Cardiac muscle cell (in vitro differentiated cells and primary cell): ENCODE measurements around the gene FAM20C. TPM values are rescaled to one million over a fixed set of nuclear protein-coding genes. Genes with fewer than 3 reads are reported as not detected.

ENCODE experiments used
- DNase-seq, 2 donors: peaks; one replicate each; pipeline versions ENCODE4 v3.0.0 to v3.0.0-alpha.2; 2010 to 2017; ENCODE audit warnings: low read depth in 1 of 2, low spot score in 1 of 2
- H3K27ac ChIP-seq: fragments of 200-600 bp; sonication (generic); 2 replicates; pipeline ENCODE4 v1.5.1; 2016
- H3K27me3 ChIP-seq: fragments of 200-600 bp; sonication (generic); 2 replicates; pipeline ENCODE4 v1.6.0; 2016; ENCODE audit warnings: control low read depth
- H3K36me3 ChIP-seq: fragments of 200-600 bp; sonication (generic); 2 replicates; pipeline ENCODE4 v1.5.1; 2016; ENCODE audit warnings: control low read depth
- H3K4me1 ChIP-seq: fragments of 200-600 bp; sonication (generic); 2 replicates; pipeline ENCODE4 v1.8.1; 2017; ENCODE audit warnings: low read depth, mild to moderate bottlenecking, mixed run types
- H3K4me3 ChIP-seq: fragments of 200-600 bp; sonication (generic); 2 replicates; pipeline ENCODE4 v1.5.1; 2016; ENCODE audit warnings: mild to moderate bottlenecking
- H3K9me3 ChIP-seq: fragments of 200-600 bp; sonication (generic); 2 replicates; pipeline ENCODE4 v1.5.1; 2017; ENCODE audit warnings: low read depth, mild to moderate bottlenecking, control low read depth
- polyA plus RNA-seq: library from polyadenylated mRNA; unstranded; fragments of >200 nt; fragmentation: Nextera tagmentation; extraction: Ambion mirVana; gene quantifications from 2 replicates; pipeline ENCODE4 v1.2.1, GENCODE V29; 2016
- total RNA-seq: library from RNA; depleted of rRNA; stranded (reverse); fragments of >200 nt; gene quantifications from 2 replicates; pipeline ENCODE4 v1.2.3, GENCODE V29; 2016
- TF ChIP-seq, protein P1 (sequence below): IDR thresholded peaks from 2 replicates; pipeline ENCODE4 v1.5.1; 2012; ENCODE audit warnings: low read depth, mild to moderate bottlenecking, low read length

The FAM20C gene
- total and polyA plus RNA-seq, 2 experiments from 2014 or later = 4.9 to 15.7 TPM

DNA sequence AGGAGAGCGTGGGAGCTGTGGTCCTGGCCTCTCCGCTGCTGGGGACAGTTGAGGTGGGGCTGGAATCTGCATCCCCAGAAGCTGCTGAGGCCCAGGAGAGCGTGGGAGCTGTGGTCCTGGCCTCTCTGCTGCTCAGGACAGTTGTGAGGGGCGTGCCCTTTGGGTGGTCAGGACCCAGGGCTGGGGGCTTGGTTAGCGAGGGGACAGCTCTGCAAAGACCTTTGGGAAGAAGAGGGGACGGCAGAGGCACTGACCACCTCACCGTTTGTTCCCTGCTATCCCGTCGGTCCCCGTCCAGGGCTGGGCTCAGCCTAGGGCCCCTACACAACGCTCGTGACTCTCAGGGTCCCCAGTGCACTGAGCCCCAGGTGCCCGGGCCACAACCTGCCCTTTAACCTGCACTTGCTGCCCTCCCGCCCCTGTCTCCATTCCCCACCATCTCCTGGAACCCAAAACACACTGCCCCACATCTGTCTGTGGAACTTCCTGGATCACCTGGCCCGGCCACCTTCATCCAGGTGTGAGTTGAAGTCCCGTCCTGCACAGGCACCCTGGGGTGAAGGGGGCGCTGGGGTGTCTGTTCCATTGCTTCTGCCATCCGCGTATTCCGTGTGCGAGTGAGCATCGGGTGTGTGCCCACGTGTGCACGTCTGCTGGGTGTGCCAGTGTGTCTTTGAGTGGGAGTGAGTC, 111.7 kb downstream of the FAM20C start:
- Histone ChIP-seq H3K9me3 (no peaks in the 10 kb centered on the region), H3K27me3 (no peaks in the 10 kb centered on the region), H3K4me1 (no peaks in the 10 kb centered on the region), H3K36me3 (no peaks in the 10 kb centered on the region), H3K4me3 (no peak overlapping the region), H3K27ac (no peak overlapping the region)
- TF ChIP-seq, protein P1, sequence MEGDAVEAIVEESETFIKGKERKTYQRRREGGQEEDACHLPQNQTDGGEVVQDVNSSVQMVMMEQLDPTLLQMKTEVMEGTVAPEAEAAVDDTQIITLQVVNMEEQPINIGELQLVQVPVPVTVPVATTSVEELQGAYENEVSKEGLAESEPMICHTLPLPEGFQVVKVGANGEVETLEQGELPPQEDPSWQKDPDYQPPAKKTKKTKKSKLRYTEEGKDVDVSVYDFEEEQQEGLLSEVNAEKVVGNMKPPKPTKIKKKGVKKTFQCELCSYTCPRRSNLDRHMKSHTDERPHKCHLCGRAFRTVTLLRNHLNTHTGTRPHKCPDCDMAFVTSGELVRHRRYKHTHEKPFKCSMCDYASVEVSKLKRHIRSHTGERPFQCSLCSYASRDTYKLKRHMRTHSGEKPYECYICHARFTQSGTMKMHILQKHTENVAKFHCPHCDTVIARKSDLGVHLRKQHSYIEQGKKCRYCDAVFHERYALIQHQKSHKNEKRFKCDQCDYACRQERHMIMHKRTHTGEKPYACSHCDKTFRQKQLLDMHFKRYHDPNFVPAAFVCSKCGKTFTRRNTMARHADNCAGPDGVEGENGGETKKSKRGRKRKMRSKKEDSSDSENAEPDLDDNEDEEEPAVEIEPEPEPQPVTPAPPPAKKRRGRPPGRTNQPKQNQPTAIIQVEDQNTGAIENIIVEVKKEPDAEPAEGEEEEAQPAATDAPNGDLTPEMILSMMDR = no peak
- no peak for DNase-seq

GRCh38 chr7:304574-305409, 112.4 kb downstream of the FAM20C start:
- H3K36me3 ChIP-seq = no peaks in the 10 kb centered on the region
- H3K9me3 ChIP-seq = no peaks in the 10 kb centered on the region
- no peak overlapping the region for H3K4me3 ChIP-seq
- DNase-seq = no peak
- H3K27ac ChIP-seq = no peak overlapping the region
- TF ChIP-seq, protein P1 = no peak
- H3K27me3 ChIP-seq = no peaks in the 10 kb centered on the region
- no peaks in the 10 kb centered on the region for H3K4me1 ChIP-seq

- TF ChIP-seq, protein P1 = no peak
- no peaks in the 10 kb centered on the region for H3K27me3 ChIP-seq
- no peak overlapping the region for H3K27ac ChIP-seq
- H3K4me3 ChIP-seq = no peak overlapping the region
- H3K36me3 ChIP-seq = no peaks in the 10 kb centered on the region
- H3K4me1 ChIP-seq = no peaks in the 10 kb centered on the region
- DNase-seq = no peak
- H3K9me3 ChIP-seq = no peaks in the 10 kb centered on the region
These were observed 113.2 kb downstream of the FAM20C start for GRCh38 chr7:305410-306151.

DNA sequence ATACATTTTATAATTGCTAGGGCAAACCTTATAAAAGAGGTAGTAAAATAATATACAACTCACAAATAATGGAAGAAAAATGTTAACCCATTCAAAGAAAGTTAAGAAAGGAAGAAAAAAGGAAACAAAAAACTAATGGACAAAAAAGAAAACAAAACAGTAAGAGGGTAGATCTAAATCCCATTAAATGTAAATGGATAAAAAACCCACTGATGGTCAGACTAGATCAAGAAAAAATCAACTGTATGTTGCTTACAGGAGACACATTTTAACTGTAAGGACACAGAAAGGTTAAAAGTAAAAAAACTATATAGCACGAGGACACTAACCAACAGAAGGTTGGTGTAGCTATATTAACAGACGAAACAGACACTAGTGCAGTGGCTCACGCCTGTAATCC, 115.6 kb downstream of the FAM20C start:
- TF ChIP-seq, protein P1 = no peak
- Histone ChIP-seq H3K36me3 (no peaks in the 10 kb centered on the region), H3K27me3 (peaks cover 5% of the 10 kb centered on the region), H3K4me3 (no peak overlapping the region), H3K4me1 (no peaks in the 10 kb centered on the region), H3K9me3 (no peaks in the 10 kb centered on the region), H3K27ac (no peak overlapping the region)
- DNase-seq = no peak

DNA sequence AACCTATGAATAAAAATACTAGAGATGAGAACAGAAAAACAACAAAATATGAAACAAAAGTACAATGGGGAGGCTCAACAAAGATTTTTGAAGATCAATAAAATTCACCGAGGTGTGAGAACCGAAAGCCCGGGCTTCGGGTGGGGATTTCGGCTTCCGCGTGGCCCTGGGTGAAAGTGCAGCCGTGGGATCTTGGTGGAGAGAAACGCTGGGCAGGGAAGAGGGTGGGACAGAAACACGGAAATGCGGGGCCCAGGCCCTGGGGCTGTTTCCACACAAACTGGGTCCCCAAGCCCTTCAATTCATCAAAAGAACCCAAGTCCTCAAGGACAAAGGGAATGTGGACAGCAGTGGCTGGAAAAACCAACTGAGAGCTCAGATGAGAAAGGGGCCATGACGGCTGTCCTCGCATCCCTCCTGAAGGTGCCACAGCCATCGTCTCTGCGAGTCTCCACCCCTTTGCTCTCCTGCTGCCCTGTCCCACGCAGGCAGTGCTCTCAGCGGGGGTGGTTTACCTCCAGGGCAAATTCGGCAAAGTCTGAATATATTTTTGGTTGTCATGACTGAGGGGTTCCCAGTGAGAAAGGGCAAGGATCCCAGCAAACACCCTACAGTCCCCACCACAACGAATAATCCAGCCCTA, 117.3 kb downstream of the FAM20C start:
- TF ChIP-seq, protein P1 = no peak
- Histone ChIP-seq H3K36me3 (no peaks in the 10 kb centered on the region), H3K27ac (no peak overlapping the region), H3K9me3 (no peaks in the 10 kb centered on the region), H3K4me1 (no peaks in the 10 kb centered on the region), H3K4me3 (no peak overlapping the region), H3K27me3 (peaks cover 5% of the 10 kb centered on the region)
- no peak for DNase-seq
